Central memory CD8-positive, alpha-beta T cell (primary cell): Measurements from ENCODE around the gene NABP2.
"Not testable (repeated sequence)": the region's sequence is repeated elsewhere in the genome, so short reads cannot be mapped to it uniquely, and the experiment has no call there.

Experiments
- ATAC-seq: fragments of 150-1000 bp; cut with Tn5 transposase; replicated peaks from 2 replicates; pipeline ENCODE4 v1.10.0; 2022; ENCODE audit warnings: mild to moderate bottlenecking, moderate FRiP score, moderate number of reproducible peaks; ENCODE audit not compliant: poor library complexity, severe bottlenecking; ENCODE audit errors: extremely low read depth
- DNase-seq, 2 donors: peaks; one replicate each; pipeline ENCODE4 v3.0.0; 2021; ENCODE audit warnings: low spot score in 2 of 2
- H3K27ac Mint-ChIP-seq: one replicate; pipeline ENCODE4 v1.8.0; 2022; ENCODE audit warnings: low read depth, mild to moderate bottlenecking, moderate library complexity, mixed read lengths
- H3K27me3 Mint-ChIP-seq: one replicate; pipeline ENCODE4 v1.8.0; 2022; ENCODE audit warnings: mixed read lengths
- H3K36me3 Mint-ChIP-seq: one replicate; pipeline ENCODE4 v1.8.0; 2022; ENCODE audit warnings: mild to moderate bottlenecking, moderate library complexity, mixed read lengths; ENCODE audit not compliant: insufficient read depth
- H3K4me1 Mint-ChIP-seq: one replicate; pipeline ENCODE4 v1.8.0; 2022; ENCODE audit warnings: mixed read lengths
- H3K4me3 Mint-ChIP-seq: one replicate; pipeline ENCODE4 v1.8.0; 2022; ENCODE audit warnings: mild to moderate bottlenecking, moderate library complexity, mixed read lengths
- H3K9me3 Mint-ChIP-seq: one replicate; pipeline ENCODE4 v1.8.0; 2022; ENCODE audit warnings: mixed read lengths

NABP2 gene

DNA sequence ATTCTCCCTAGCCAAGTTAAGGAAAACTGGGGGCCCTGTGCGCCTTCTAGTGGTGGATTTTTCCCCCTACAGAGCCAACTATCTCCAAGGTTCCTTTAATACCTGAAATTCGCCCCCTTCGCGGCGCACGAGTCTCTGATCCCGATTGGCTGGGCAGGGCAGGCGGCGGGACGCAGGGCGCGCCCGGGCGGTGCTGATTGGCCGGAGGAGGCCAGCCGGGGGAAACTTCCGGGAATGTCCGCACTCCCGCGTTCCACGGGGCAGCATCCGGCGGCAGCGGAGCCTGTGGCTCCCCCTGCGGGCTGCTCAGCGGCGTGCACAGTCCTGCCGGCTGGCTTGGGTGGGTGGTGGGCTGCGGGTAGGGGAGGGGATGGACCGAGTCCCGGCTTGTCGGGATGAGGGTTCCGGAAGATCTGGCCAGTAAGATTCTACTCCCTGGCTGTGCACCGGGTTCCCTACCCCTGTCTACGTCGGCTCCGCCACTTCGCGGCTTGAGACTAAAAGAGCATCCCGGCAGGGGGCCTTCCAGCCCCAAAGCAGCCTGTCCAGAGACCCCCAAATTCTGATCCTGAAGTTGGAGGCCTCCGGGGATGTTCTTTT, at the start of gene NABP2:
TSS of gene NABP2 (plus strand) at position 241 of the 600 bp plus-strand sequence. CDS start 515 bp downstream, outside the sequence.
- peaks cover 20% of the 10 kb centered on the region for H3K36me3 Mint-ChIP-seq
- ATAC-seq (peak; percentile 62), DNase-seq (peak; percentile 80 to 83)

DNA sequence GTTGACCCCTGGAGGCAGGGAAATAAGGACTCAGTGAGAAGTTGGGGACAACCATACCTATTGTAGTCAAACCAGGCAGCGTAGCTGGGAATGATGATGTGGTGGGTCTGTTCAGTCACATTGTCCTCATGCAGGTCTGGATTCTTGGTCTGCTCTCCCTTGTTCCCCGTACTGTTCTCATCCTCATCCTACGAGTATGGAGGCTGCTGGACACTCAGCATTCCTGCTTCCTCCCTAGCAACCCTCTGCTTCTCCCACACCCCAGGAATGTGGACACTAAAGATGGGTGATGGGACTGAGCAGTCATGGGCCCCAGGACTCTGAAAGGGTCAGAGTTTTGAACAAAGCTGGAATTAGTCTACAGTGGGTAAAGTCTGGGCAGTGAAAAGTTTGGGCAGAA, 45.8 kb upstream of the NABP2 start:
- Mint-ChIP-seq H3K27me3 (no peaks in the 10 kb centered on the region), H3K9me3 (no peaks in the 10 kb centered on the region), H3K36me3 (peaks cover 74% of the 10 kb centered on the region), H3K27ac (no peak overlapping the region), H3K4me1 (peaks cover 4% of the 10 kb centered on the region), H3K4me3 (no peak overlapping the region)
- ATAC-seq (no peak), DNase-seq (no peak)

More for the DNA sequence above, at the start of gene NABP2:
- H3K27me3 Mint-ChIP-seq: no peaks in the 10 kb centered on the region
- H3K27ac Mint-ChIP-seq: peak within 1 kb of the TSS; percentile 81
- peak within 1 kb of the TSS; percentile 79 for H3K4me3 Mint-ChIP-seq
- no peaks in the 10 kb centered on the region for H3K9me3 Mint-ChIP-seq
- peaks cover 51% of the 10 kb centered on the region for H3K4me1 Mint-ChIP-seq

DNA sequence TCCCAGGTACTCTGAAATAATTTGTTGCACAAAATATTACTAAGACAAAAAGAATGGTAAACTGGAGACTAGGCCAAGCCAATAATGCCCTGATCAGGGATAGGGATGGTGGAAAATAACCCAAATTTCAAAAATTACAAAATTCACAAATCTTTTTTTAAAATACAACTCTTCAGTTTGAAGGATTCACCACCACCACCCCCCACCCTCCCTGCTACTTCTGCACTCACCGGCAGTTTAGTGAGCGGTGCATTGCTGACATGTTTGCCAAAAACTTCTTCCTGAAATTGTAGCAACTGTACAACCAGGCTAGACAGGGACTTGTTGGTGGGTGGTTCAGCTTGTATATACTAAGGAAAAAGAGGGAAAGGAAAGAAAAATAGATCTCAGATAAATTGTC, 37.2 kb upstream of the NABP2 start:
- peaks cover 60% of the 10 kb centered on the region for H3K36me3 Mint-ChIP-seq
- DNase-seq (no peak), ATAC-seq (no peak)
- peak overlapping the region; percentile 86 for H3K27ac Mint-ChIP-seq
- H3K9me3 Mint-ChIP-seq: no peaks in the 10 kb centered on the region
- H3K27me3 Mint-ChIP-seq: no peaks in the 10 kb centered on the region
- H3K4me1 Mint-ChIP-seq: peaks cover 30% of the 10 kb centered on the region
- peak overlapping the region; percentile 89 for H3K4me3 Mint-ChIP-seq

DNA sequence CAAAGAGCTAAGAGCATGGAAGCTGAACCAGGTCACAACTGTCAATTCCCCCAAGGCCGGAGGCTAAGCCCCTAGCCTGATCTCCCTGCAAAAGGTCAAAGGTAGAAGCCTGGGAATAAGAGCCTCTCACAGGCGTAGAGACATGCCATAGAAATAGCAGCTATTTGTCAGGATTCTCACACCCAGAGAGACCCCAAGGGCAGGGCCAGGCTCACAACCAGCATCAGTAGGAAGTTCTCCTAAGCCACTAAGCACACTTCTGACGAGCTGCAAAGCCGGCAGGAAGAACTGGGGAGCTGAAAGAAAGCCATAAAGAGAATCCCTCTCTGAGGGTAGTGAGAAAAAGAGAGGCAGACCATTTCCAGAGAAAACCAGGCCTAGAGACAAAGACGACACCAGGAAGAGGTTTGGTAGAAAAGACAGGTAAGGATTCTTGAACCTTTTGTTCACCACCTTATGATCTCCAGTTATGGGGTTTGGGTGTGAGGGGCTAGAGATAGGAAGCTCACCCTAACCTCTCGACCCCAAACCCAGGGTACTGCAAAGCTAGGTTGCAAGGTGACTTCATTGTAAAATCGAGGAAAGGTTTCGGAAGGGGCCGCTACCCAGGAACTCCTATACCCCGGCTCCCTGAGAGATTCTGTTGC, 35.9 kb upstream of the NABP2 start:
- Mint-ChIP-seq H3K27ac (peak overlapping the region; percentile 86), H3K9me3 (no peaks in the 10 kb centered on the region), H3K4me1 (peaks cover 39% of the 10 kb centered on the region), H3K27me3 (no peaks in the 10 kb centered on the region), H3K36me3 (peaks cover 49% of the 10 kb centered on the region), H3K4me3 (peak overlapping the region; percentile 89)
- ATAC-seq (no peak), DNase-seq (no peak)

DNA sequence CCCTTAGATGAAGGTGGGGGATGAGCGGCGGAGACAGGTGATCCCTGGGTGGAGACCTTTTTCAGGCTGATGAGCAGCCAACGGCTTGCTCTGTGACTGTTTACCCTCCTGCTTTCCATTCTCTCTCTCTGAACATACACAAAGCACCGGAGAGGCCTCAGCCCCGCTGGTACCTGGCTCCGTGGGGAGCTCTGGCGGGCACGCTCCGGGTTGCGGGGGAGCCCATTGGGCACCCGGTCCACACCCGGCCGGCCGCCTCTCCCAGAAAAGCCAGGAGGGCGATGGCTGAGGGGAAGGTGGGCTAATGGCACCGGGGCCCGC, 35.4 kb upstream of the NABP2 start:
- Mint-ChIP-seq H3K27me3 (no peaks in the 10 kb centered on the region), H3K4me3 (peak overlapping the region; percentile 89), H3K36me3 (peaks cover 48% of the 10 kb centered on the region), H3K27ac (peak overlapping the region; percentile 86), H3K9me3 (no peaks in the 10 kb centered on the region), H3K4me1 (peaks cover 43% of the 10 kb centered on the region)
- ATAC-seq (peak; percentile 5), DNase-seq (no peak)

DNA sequence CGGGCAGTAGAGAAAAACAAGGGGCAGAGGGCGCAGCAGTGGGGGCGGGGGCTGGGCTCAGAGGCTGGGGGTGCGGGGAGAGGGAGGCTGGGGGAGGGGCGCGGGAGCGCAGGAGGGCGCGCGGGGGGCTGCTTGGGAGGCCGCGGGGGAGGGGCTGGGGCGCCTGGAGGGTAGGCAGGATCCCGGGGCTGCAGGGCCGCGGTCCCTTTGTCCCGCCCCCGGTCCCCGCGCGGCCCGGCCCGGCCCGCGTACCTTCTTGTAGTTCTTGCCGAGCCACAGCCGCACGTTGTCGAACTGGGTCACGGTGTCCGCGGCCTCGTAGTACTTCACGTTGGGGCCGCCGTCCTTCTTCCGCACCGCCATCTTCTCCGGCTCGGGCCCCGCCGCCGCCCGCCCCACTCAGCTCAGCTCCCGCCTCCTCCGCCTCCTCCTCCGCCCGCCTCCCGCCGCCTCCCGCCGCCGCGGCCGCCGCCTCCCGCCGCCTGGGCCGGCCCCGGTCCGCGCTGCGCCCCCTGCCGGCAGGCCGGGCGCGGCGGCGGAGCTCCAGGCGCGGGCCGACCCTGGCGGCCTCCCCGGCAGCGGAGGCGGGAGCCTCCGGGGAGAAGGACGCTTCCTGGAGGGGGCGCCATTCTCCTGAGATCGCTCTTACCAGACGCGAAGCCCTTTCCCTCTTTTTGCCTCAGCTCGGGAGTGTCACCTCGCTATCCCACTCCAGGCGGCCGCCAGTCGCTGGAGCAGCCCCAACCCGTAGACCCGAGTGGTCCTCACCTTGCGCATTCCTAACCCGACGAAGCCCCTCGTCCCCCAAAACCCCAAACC, 34.8 kb upstream of the NABP2 start, which contains the start of gene SMARCC2:
TSS of gene SMARCC2 (minus strand) at position 385 of the 819 bp plus-strand sequence. CDS start at position 363, 22 bp downstream.
- peak within 1 kb of the TSS; percentile 89 for H3K4me3 Mint-ChIP-seq
- peak; percentile 90 for ATAC-seq
- no peaks in the 10 kb centered on the region for H3K27me3 Mint-ChIP-seq
- peak within 1 kb of the TSS; percentile 98 for H3K27ac Mint-ChIP-seq
- DNase-seq: peak; percentile 74 to 76
- H3K4me1 Mint-ChIP-seq: peaks cover 45% of the 10 kb centered on the region
- H3K36me3 Mint-ChIP-seq: peaks cover 44% of the 10 kb centered on the region
- H3K9me3 Mint-ChIP-seq: no peaks in the 10 kb centered on the region

DNA sequence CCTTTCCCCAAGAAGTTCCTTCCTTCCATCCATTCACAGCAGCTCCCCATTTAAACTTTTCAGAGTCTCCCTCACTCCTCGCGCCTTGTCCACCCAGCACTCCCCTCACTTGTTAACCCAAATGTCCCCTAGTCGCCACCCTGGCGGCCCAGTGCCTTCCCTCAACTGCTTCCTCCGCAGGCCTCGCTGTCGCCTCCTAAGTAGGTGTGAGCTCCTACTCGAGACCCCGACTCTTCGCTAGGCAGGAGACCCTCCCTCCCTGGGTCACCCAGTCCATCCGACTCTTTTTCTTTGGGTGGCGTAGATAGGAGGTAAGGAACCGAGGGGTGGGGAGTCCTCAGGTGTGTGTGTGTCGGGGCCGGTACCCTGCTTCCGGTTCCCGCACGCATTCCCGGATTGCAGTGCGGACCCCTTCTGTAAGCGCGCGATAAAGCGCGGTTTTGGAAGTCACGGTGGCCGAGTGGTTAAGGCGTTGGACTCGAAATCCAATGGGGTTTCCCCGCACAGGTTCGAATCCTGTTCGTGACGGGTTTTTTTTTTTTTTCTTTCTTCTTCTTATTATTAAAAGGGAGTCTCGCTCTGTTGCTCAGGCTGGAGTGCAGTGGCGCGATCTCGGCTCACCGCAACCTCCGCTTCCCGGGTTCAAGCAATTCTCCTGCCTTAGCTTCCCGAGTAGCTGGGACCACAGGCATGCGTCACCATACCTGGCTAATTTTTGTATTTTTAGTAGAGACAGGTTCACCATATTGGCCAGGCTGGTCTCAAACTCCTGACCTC, 34.0 kb upstream of the NABP2 start:
- ATAC-seq: peak; percentile 21
- H3K27ac Mint-ChIP-seq: peak overlapping the region; percentile 98
- H3K9me3 Mint-ChIP-seq: no peaks in the 10 kb centered on the region
- DNase-seq: peak; percentile 61 to 63
- H3K27me3 Mint-ChIP-seq: no peaks in the 10 kb centered on the region
- H3K4me3 Mint-ChIP-seq: peak overlapping the region; percentile 89
- peaks cover 48% of the 10 kb centered on the region for H3K4me1 Mint-ChIP-seq
- peaks cover 36% of the 10 kb centered on the region for H3K36me3 Mint-ChIP-seq

DNA sequence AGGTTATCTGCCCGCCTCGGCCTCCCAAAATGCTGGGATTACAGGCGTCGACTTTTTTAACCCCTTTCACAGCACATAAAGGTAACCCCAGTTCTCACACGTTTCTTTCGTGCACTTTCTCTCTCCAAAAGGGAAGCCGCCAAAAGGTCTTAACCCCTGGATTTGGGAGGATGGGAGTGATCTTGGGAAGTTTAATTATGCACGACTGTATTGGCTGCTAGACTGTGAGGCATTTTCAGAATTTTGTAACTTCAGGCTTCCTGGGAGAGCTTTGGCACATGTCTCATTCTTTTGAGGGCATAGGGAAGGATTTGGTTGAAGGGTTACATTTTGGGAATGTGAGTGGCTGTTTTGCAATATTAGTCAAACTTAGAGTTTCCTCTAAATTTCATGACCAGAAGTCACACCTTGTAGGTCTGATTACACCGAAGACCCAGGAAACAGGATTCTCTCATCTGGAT, 33.4 kb upstream of the NABP2 start:
- DNase-seq: no peak

DNA sequence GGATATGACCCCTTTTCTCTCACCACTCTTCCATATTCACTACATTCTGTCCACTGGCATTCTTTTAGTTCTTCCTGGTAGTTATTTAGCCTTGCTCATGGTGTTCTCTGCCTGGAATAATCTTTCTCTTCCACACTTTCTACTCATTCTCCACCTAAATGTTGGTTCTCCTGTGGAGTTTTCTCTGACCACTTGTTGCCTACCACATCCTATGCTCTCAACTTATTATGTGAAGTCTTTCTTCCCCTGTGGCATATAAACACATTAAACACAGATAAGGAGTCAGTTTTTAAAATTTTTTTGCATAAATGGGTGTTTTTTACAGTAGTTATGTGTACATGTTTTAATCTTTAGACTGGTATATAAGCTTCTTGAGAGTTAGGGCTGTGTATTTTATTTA, 31.6 kb upstream of the NABP2 start:
- ATAC-seq (no peak), DNase-seq (no peak)
- peaks cover 42% of the 10 kb centered on the region for H3K4me1 Mint-ChIP-seq
- H3K27me3 Mint-ChIP-seq: no peaks in the 10 kb centered on the region
- peak overlapping the region; percentile 72 for H3K27ac Mint-ChIP-seq
- peaks cover 26% of the 10 kb centered on the region for H3K36me3 Mint-ChIP-seq
- no peak overlapping the region for H3K4me3 Mint-ChIP-seq
- H3K9me3 Mint-ChIP-seq: no peaks in the 10 kb centered on the region

More for the DNA sequence above, 33.4 kb upstream of the NABP2 start:
- H3K36me3 Mint-ChIP-seq: peaks cover 33% of the 10 kb centered on the region
- peaks cover 48% of the 10 kb centered on the region for H3K4me1 Mint-ChIP-seq
- H3K9me3 Mint-ChIP-seq: no peaks in the 10 kb centered on the region
- no peaks in the 10 kb centered on the region for H3K27me3 Mint-ChIP-seq
- peak overlapping the region; percentile 98 for H3K27ac Mint-ChIP-seq
- peak overlapping the region; percentile 89 for H3K4me3 Mint-ChIP-seq
- no peak for ATAC-seq

DNA sequence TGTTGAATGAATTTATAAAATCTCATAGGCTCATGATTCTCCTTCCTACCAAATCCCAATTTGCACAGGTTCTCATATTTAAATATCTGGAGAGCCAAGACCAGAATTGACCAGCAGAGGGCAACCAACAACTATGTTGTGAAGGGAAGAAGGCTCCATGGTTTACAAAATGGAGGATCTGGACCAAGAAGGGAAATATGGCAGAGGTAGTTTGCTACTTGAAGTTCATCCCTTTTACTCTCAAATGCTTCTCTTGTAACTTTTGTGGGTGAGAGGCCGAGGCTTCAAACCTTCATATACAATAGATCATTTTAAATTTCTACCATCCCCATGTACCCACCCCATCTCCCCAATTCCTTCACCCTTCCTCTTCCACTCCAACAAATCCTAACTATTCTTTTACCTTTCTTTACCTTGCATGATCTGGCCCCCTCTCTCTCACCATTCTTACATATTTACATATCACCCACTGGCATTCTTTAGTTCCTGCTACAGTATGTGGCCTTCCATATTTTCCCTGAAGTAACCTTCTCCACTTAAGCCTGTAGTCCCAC, 31.0 kb upstream of the NABP2 start:
- H3K9me3 Mint-ChIP-seq: no peaks in the 10 kb centered on the region
- peak; percentile 37 to 64 for DNase-seq
- H3K36me3 Mint-ChIP-seq: peaks cover 22% of the 10 kb centered on the region
- no peak for ATAC-seq
- peaks cover 37% of the 10 kb centered on the region for H3K4me1 Mint-ChIP-seq
- no peaks in the 10 kb centered on the region for H3K27me3 Mint-ChIP-seq
- H3K27ac Mint-ChIP-seq: peak overlapping the region; percentile 72
- H3K4me3 Mint-ChIP-seq: no peak overlapping the region

DNA sequence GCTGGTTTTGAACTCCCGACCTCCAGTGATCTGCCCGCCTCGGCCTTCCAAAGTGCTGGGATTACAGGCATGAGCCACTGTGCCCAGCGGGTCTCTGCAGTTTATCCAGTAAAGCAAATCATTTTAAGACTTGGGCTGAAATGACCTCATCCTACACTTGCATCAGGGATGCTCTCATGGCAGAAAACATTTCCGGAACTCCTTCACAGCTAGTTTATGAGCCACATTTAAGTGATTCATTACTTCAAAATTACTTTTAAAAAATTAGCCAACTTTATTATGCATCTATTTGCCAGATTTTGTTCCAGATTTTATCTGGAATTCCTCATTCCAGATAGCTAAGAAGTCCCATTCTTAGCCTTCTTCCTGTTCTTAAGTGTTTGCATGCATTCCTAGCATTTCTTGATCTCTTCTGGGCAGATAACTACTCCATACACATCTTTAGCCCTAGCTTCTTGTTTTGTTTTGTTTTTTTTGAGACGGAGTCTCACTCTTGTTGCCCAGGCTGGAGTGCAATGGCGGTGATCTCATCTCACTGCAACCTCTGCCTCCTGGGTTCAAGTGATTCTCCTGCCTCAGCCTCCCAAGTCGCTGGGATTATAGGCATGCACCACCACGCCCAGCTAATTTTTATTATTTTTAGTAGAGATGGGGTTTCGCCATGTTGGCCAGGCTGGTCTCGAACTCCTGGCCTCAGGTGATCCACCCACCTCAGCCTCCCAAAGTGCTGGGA, 27.2 kb upstream of the NABP2 start:
- H3K27me3 Mint-ChIP-seq, DNase-seq, H3K27ac Mint-ChIP-seq, ATAC-seq, H3K36me3 Mint-ChIP-seq, H3K4me3 Mint-ChIP-seq, H3K9me3 Mint-ChIP-seq: not testable (repeated sequence)
- H3K4me1 Mint-ChIP-seq: peaks cover 17% of the 10 kb centered on the region
